ENCODE data around the gene FTO. TPM values are rescaled to one million over a fixed set of nuclear protein-coding genes. Genes with fewer than 3 reads are reported as not detected.

The FTO gene
- polyA plus RNA-seq, 3 donors = 15.9 to 37.9 (median 25.5) TPM

DNA sequence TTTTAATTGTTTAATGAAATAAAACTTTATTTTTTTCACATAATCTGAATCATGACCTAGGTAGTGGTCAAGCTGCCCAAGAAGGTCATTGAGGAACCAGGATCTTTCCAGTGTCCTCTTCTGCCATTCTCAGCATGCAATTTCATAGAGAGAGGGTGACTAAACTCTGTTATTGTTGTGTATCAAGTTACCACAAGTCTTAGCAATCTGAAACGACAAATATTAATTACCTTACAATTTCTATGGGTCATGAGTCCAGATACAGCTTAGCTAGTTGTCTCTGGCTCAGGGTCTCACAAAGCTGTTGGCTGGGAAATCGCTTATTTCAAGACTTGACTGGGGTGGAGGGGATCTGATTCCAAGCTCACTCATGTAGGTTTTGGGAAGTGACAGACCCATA is 37.6 kb downstream of the FTO start:
- WGBS, 3 donors = 88 to 97% (median 95%) methylated on average over 2 of the region's 2 CpGs
- H3K27ac ChIP-seq (ENCODE audit: low read depth, low read length) = no peak overlapping the region

DNA sequence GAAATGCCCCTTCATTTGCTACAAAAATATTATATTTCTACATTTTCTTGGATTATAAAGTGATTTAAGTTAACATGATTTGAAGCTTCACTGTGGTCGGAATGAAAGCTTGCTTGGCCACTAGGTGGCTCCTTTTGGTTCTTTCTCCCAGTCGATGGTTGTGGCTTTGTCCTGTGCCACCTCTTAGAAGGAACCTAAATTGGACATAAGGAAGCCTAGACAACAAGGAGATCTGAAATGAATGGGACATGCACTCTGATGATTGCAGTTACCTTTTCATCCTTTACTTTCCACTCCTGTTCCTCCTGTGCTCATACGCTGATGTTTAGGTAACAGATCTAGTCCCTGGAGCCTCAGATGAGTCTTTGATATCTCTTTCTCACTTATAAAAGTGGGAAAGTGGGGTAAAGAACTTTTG is 39.2 kb downstream of the FTO start:
- 69 to 70% (median 70%) methylated on average over 3 of the region's 3 CpGs for WGBS, 3 donors
- no peak overlapping the region for H3K27ac ChIP-seq (ENCODE audit: low read depth, low read length)

DNA sequence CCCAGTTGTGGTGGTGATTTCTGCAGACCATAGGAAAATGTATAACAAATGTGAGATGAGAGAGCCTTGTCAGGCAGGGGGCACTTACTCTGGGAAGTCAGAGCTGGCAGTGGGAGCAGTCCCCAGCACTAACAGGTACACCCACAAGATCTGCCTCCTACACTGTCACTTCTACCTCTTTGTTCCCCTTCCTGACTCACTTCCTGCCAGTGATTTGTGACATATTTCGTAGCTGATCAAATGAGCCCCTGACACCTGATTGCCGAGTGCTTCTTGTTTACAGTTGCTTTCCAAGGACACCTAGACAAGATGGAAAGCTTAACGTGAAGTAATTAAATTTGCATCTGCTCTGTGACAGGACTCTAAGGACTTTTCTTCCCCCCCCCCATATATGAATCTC is 40.5 kb downstream of the FTO start:
- no peak overlapping the region for H3K27ac ChIP-seq (ENCODE audit: low read depth, low read length)
- 15 to 53% (median 48%) methylated on average over 3 of the region's 3 CpGs for WGBS, 3 donors

DNA sequence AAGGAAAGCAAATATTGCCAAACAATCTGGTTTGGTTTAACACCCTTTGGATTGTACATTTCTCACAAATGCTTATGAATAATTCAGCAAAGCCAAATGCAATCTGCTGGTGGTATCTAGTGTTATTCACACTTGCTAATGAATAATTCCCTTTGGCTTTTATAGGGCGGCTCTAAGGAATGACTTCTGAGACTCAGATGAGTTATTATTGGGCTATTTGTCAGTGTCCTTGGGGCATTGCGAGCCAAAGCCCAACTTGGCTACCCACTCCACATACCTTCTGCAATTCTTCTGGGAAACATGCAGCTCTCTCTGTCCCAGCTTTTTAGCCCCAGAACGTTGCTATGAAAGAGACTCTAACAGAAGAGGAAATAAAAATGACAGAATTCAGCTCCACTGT is 41.1 kb downstream of the FTO start:
- H3K27ac ChIP-seq (ENCODE audit: low read depth, low read length) = no peak overlapping the region
- WGBS, 3 donors = 22 to 44% (median 44%) methylated on average over 3 of the region's 3 CpGs

DNA sequence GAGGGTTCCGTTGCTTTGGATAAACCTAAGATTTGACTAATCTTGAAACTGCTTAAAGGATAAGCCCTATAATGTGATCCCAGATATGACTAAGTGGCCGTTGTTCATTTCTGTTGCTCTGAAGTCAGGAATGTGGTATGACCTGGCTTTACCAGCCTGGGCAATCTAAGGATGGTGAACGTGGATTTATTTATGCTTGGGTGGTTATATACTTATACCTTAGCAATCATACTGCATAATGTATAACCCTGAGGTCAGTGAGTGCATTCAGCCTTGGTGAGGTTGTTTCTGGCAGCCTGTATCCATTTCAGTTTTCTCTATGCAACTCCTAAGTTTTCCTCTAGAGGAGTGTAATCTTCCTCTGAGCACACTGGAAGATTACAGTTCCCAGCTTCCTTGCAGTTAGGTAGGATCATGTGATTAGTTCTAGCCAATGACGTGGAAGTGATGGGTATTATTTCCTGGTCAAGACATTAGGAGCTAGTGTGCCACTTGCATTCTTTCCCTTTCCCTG is 41.9 kb downstream of the FTO start:
- no peak overlapping the region for H3K27ac ChIP-seq (ENCODE audit: low read depth, low read length)

DNA sequence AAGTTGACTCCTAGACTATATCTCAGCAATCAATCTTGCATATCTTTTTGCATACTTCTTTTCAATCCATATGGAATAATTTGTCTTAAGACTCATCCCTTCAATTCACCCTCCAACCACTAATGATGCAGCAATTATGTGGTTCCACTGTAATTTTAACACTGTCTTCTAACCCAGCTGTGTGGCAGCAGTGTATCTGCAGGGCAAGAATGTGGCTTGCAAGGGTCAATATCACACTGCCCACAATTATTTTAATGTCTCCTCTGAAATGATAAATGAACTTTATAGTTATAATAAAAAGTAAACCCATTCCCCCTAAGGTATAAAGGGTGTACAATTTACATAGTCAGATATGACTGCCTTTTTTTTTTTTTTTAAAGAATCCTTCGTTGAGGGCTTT is 48.6 kb downstream of the FTO start:
- no peak overlapping the region for H3K27ac ChIP-seq (ENCODE audit: low read depth, low read length)
- WGBS, 3 donors = 64 to 77% (median 72%) methylated on average over 1 of the region's 1 CpG

More for the DNA sequence above, 41.9 kb downstream of the FTO start:
- WGBS, 3 donors = 75 to 91% (median 89%) methylated on average over 4 of the region's 4 CpGs

DNA sequence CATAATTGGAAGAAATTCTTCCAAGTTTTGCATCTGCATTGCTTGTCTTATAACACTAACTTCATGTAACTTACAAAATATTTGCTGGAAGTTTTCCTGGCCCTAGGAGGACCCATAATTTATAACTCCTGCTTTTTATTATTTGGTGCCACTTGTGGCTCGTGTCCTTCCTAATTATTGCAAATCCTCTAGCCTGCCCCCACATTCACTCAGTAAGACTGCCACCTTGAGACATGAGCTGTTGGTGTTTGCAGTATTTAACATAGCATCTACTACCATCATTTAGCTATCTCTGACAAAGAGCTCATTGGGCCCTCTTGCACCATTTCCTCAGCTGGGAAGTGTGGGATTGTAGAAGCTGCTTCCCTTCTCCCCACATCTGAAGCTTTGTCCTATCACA is 49.5 kb downstream of the FTO start:
- WGBS, 3 donors = 53 to 59% (median 54%) methylated on average over 1 of the region's 1 CpG
- no peak overlapping the region for H3K27ac ChIP-seq (ENCODE audit: low read depth, low read length)

DNA sequence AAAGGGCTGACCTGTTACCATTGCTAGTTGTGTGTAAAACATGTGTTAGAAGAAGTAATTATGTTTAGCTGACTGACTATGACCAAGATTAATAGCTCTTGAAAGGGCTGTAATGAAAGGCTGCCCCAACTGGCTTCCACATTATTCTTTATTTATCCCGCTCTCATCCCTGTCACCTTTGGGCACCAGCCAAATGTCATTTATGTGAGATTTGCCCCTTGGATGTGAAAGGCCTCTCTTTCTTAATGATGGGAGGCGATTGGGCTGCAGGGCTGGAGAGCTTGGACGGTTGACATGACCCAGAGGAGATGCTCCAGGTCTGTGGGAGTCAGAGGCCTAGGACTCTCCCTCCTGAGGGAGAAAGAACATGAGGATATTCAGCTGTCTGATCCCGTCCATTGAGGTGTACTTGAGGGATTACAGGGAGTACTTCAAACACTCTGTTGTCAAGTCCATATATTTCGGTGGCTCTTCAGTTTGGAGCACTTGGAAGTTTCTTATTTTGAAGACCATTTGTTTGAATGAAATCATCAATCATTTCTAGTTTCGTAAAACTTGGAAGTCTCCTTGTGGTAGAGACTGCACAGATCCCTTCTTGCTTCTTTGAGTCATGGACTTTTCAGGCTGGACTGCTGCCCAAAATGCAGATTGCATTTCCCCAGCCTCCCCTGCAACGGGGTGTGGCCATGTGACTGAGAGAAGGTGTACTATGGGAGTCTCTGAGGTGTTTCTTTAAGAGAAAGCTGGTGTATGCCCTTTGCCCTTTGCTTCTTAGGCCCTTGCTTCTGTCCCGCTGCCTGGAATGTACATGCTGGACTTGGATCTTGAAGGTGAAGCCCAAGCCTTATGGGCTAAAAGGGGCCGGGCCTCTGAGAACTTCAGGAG is 51.3 kb downstream of the FTO start:
- WGBS, 3 donors = 55 to 66% (median 59%) methylated on average over 9 of the region's 9 CpGs
- no peak overlapping the region for H3K27ac ChIP-seq (ENCODE audit: low read depth, low read length)

DNA sequence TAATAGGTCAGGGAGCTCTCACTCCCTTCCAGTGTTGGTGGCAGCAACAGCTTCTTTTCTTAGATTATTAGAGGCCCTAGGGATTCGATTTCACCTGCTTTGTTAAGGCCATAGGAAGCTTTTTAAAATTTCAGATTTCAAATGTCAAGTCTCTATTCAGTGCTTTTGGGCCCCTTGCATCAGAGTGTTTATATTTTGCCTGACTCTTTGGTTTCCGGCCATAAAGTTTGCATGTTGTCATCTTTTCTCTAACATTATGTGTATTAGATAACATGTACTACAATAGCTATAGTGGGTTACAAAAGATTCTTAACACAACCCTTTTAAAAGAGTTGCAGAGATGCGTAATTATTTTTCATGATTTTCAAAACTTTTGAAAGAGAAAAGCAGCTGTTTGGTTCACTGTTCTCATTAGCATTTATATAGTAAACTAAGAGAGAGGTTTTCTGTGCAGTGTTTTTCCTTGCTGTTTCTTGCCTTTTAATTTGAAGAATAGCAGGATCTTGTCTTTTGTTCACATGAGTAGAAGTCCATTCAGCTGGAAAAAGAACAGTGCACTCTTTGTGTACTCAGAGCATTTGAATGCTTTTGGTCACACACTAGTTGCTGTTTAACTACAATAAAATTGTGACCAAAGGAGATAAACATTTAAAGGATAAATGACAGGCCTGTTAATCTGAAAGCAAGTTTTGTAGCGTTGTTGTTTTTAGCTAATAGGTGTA is 52.5 kb downstream of the FTO start:
- no peak overlapping the region for H3K27ac ChIP-seq (ENCODE audit: low read depth, low read length)
- WGBS, 3 donors = 27 to 77% (median 72%) methylated on average over 4 of the region's 4 CpGs

DNA sequence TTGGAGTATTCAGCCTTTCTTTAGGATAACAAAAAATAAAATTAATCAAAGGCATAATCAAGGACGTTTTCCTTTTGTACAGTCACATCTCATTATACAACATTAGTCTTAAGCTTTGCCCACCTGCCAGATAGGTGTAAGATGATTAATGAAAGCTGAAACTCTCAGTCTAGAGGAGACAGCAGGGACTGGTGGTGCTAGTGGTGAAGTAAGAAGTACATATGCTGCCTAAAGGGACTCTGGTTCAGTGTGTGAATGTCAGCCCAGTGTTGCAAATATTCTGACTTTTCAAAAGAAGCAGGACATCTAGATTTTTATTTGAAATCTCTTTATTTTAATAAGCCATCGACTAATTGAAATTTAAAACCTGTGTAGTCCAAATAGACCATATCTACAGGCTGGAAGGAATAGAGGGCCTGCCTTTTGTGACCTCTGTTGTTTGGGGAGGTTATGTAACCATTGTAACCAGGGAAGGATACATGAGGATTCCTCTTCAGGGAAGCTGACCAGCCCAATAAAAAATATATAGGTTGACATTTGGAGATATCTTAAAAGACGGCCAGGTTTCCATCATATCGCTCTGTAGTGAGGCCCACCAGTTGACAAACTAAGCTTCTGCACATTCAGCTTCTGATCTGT is 54.1 kb downstream of the FTO start:
- WGBS, 3 donors = 39 to 79% (median 76%) methylated on average over 4 of the region's 4 CpGs
- no peak overlapping the region for H3K27ac ChIP-seq (ENCODE audit: low read depth, low read length)

DNA sequence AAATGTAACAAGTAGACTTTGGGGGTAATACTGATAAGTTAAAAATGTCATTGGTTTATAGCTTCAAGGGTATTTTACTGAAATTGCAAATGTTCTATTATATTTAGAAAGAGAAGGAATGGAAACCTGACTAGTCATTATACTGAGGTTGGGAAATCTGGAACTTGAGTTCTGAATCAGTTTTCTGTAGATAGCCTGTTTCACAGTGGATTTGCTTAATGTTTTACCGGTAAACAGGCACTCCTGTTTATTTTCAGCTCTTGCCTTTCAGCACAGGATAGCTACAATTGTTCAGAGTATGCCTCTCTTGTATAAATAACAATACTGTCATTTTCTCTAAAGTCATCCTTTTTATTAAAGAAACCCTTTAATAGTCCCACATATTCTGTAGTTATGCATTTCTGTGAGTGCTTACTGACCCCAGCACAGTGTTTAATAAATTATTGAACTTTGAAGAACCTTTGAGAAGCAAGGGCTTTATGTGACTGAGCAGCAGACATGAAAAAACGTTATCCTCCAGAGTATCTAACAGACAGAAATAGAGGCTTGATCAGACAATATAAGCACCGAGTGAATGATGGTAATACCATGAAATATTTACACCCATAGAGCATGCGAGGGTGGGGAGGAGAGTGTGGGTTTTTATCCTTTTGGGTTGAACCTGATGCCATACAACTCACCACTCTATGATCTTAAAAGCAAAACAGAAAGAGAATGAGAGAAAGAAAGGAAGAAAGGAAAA is 58.2 kb downstream of the FTO start:
- H3K27ac ChIP-seq (ENCODE audit: low read depth, low read length) = no peak overlapping the region
- 34 to 78% (median 67%) methylated on average over 4 of the region's 4 CpGs for WGBS, 3 donors

DNA sequence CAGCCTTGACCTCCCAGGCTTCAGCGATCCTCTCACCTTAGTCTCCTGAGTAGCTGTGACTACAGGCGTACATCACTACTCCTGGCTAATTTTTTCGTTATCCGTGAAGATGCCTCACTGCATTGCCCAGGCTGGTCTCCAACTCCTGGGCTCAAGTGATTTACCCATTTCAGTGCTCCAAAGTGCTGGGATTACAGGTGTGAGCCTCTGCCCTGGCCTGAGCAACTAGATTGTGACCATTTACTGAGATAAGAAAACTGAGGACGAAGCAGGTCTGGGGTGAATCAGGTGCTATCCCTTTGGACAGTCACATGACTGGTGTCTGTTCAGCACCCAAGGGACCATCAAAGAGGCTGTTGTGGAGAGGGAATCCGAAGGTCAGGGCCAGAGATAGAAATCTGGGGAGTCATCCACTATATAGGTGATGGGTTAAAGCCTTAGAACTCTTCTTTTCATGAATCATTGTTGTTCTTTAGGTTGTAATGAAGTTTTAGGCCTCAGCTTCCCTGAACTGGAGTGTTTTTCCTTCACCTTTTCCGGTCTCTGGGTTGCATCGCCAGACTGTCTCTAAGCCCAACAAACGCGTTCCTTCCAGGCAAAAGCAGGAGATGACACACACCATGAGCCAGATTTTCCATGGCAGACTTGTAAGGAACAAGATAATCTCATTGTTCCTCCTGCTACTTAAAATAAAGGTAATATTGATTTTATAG is 62.5 kb downstream of the FTO start:
- 89 to 91% (median 90%) methylated on average over 10 of the region's 10 CpGs for WGBS, 3 donors
- H3K27ac ChIP-seq (ENCODE audit: low read depth, low read length) = no peak overlapping the region

DNA sequence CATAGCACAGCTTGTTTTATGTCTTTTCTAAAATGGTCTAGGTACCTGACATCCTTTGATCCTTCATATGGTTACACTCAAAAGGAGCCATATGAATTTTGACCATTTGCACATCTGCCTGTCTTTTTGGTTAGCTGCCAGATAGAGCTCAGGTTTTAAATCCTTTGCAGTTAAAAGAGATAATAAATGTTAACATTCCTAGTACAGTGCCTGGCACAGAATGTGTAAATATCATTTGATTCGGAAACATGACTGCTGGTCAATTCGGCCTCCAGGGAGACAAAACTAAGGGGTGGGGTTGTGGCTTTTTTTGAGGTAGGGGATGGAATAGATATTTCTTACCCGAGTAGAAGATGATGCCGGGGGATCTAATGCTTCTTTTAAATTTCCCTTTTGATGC is 64.2 kb downstream of the FTO start:
- H3K27ac ChIP-seq (ENCODE audit: low read depth, low read length) = no peak overlapping the region
- 63 to 84% (median 79%) methylated on average over 4 of the region's 4 CpGs for WGBS, 3 donors

DNA sequence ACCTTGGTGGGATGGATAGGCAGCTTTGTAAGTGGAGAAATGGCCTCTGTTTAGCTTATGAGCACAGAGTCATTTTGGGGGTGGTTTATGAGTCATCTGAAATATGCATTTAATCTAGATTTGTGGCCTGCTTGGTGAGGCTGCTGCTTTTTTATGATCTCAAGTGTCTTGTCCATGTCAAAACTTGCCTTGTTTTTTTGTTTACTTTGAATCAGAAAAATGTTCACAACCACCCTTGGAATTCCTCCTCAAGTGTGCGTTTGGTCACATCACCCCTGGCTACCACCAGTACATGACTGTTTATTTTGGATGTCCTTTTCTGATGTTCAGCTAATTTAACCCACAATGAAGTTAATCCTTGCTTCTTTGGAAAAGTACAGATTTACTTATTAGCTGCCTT is 64.6 kb downstream of the FTO start:
- WGBS, 3 donors = 32 to 65% (median 55%) methylated on average over 1 of the region's 1 CpG
- no peak overlapping the region for H3K27ac ChIP-seq (ENCODE audit: low read depth, low read length)

DNA sequence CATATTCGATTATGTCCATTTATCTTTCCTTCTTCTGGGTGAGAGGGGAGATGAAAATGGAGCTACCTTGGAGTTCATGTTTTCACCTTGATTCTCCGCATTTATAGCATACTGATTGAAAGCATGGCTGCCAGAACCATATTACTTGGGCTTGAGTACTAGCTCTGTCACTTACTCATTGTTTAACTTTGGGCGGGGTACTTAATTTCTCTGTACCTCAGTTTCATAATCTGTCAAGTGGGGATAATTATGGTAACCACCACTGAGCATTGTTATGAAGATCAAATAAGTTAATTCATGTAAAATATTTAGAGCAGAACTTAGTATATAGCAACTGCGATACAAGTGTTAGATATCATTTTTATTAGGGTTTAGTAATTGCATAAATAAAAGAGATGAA is 65.2 kb downstream of the FTO start:
- no peak overlapping the region for H3K27ac ChIP-seq (ENCODE audit: low read depth, low read length)

DNA sequence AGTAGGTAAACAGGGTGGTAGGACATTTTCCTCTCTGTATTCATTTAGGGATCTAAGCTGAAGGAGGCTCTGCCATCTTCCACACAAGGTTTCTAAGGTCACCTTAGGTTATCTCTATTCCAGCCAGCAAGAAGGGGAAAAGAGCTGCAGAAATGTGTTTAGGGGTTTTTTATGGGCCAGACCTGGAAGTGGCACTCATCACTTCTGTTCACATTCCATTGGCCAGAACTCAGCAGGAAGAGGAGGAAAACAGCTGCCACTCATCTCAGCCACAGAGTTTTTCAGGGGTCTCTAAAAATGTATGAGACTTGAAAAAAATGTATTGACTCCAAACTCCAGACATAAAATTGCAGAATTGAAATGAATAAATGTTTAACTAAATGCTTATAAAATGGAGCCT is 65.8 kb downstream of the FTO start:
- no peak overlapping the region for H3K27ac ChIP-seq (ENCODE audit: low read depth, low read length)

More for the DNA sequence above, 65.2 kb downstream of the FTO start:
- 91 to 92% (median 92%) methylated on average over 4 of the region's 4 CpGs for WGBS, 3 donors

DNA sequence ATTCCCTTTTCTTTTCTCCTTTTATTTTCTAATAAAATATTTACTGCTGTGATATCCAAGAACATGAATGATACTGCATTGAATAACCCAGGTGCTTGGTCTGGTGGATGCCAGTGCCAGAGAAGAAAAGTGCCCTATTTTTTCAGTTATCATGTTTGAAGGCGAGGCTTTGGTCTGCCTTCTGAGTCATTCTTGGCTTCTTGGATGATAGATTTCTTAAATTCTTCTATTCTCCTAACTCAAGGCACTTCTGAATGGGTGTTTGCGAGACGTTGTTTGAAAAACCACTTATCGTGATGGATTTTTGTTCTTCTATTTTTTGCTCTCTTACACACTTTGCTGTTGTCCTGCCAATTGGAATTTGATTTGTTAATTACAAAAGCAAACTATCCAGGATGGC is 66.7 kb downstream of the FTO start:
- H3K27ac ChIP-seq (ENCODE audit: low read depth, low read length) = no peak overlapping the region
- WGBS, 3 donors = 69 to 76% (median 70%) methylated on average over 4 of the region's 4 CpGs

Data from adipose tissue (tissue), 3 donors.